PFSK-1 (cell line): Measurements from ENCODE around the gene PHETA1. TPM values are rescaled to one million over a fixed set of nuclear protein-coding genes. Genes with fewer than 3 reads are reported as not detected.
A peak's percentile ranks its signal among the peaks of the same experiment; 100 is the strongest.

Experiments used
- FOXP2 ChIP-seq: optimal IDR thresholded peaks from 2 replicates; pipeline ENCODE3; 2011; ENCODE audit warnings: borderline replicate concordance, control low read depth, inconsistent platforms; ENCODE audit not compliant: insufficient read depth; ENCODE audit errors: extremely low read length, extremely low read depth
- POLR2AphosphoS5 ChIP-seq: IDR thresholded peaks from 2 replicates; pipeline ENCODE4 v1.6.1; 2012; ENCODE audit warnings: low read depth, mild to moderate bottlenecking, control low read depth, low read length, moderate library complexity
- REST ChIP-seq, 2 experiments: IDR thresholded peaks; 2 replicates each; pipeline versions ENCODE4 v1.6.1 to v1.8.0; 2011 to 2012; ENCODE audit warnings: low read depth in 2 of 2, low read length in 2 of 2, control low read depth in 1 of 2, inconsistent platforms in 1 of 2, mild to moderate bottlenecking in 1 of 2, moderate library complexity in 1 of 2; ENCODE audit not compliant: insufficient read depth in 1 of 2
- SIN3A ChIP-seq: IDR thresholded peaks from 2 replicates; pipeline ENCODE4 v1.6.1; 2012; ENCODE audit warnings: mild to moderate bottlenecking, low read length, moderate library complexity, borderline replicate concordance; ENCODE audit not compliant: insufficient read depth
- TAF1 ChIP-seq: IDR thresholded peaks from 2 replicates; pipeline ENCODE4 v1.6.1; 2012; ENCODE audit warnings: low read length, control low read depth, borderline replicate concordance; ENCODE audit not compliant: insufficient read depth
- polyA plus RNA-seq: library from polyadenylated mRNA; unstranded; fragments of >200 nt; gene quantifications from one replicate; pipeline ENCODE4 v1.2.1, GENCODE V29; 2012; ENCODE audit warnings: low read depth, missing spikeins; ENCODE audit not compliant: insufficient read length

The PHETA1 gene
- 10.2 TPM for polyA plus RNA-seq

- TF ChIP-seq REST (IDR thresholded peaks at IDR 0.05; ENCODE audit: insufficient read depth in 1 of 2, low read depth in 2 of 2, low read length in 2 of 2), result no peak
- peak; percentile 67 for TF ChIP-seq FOXP2
- TF ChIP-seq POLR2AphosphoS5, result peak; percentile 47
- no peak for TF ChIP-seq TAF1
- no peak for TF ChIP-seq SIN3A
These were observed at the start of gene PHETA1 for GRCh38 chr12:111368788-111369495. TSS of gene PHETA1 (minus strand) at chr12:111369095. CDS start at chr12:111363427, 5,668 bp downstream.

- TF ChIP-seq SIN3A, result no peak
- no peak for TF ChIP-seq FOXP2
- no peak for TF ChIP-seq POLR2AphosphoS5
- TF ChIP-seq TAF1, result no peak
- TF ChIP-seq REST (IDR thresholded peaks at IDR 0.05; ENCODE audit: insufficient read depth in 1 of 2, low read depth in 2 of 2, low read length in 2 of 2), result no peak
These were observed 49.6 kb upstream of the PHETA1 start for GRCh38 chr12:111418594-111418880.

GRCh38 chr12:111417784-111418593 is 49.1 kb upstream of the PHETA1 start:
- no peak for TF ChIP-seq SIN3A
- no peak for TF ChIP-seq REST (IDR thresholded peaks at IDR 0.05; ENCODE audit: insufficient read depth in 1 of 2, low read depth in 2 of 2, low read length in 2 of 2)
- TF ChIP-seq POLR2AphosphoS5, result no peak

GRCh38 chr12:111417290-111417689 is 48.4 kb upstream of the PHETA1 start:
- TF ChIP-seq FOXP2 (no peak), SIN3A (no peak), REST (IDR thresholded peaks at IDR 0.05; ENCODE audit: insufficient read depth in 1 of 2, low read depth in 2 of 2, low read length in 2 of 2) (no peak)
